ENCODE data around the gene SOX12. TPM values are rescaled to one million over a fixed set of nuclear protein-coding genes. Genes with fewer than 3 reads are reported as not detected.
A peak's percentile ranks its signal among the peaks of the same experiment; 100 is the strongest.
"Not testable (repeated sequence)": the region's sequence is repeated elsewhere in the genome, so short reads cannot be mapped to it uniquely, and the experiment has no call there.

The SOX12 gene
- total RNA-seq, 2 donors from 2014 or later: 5.3 TPM

- no peak overlapping the region for H3K4me3 ChIP-seq
These were observed 23.9 kb downstream of the SOX12 start for GRCh38 chr20:348972-349841.

GRCh38 chr20:353166-353565, 27.8 kb downstream of the SOX12 start:
- TF ChIP-seq CTCF (IDR thresholded peaks at IDR 0.05): no peak
- no peaks in the 10 kb centered on the region for H3K36me3 ChIP-seq
- peaks cover 0 to 13% of the 10 kb centered on the region in 2 donors for H3K4me1 ChIP-seq
- no peak overlapping the region for H3K4me3 ChIP-seq
- H3K9me3 ChIP-seq: no peaks in the 10 kb centered on the region
- no peak for DNase-seq (ENCODE audit: low spot score)
- H3K27me3 ChIP-seq: no peaks in the 10 kb centered on the region
- no peak overlapping the region for H3K27ac ChIP-seq

More at GRCh38 chr20:348972-349841, 23.9 kb downstream of the SOX12 start:
- no peaks in the 10 kb centered on the region for H3K27me3 ChIP-seq
- TF ChIP-seq CTCF (IDR thresholded peaks at IDR 0.05): no peak
- no peaks in the 10 kb centered on the region for H3K9me3 ChIP-seq
- DNase-seq (ENCODE audit: low spot score): no peak
- no peaks in the 10 kb centered on the region for H3K36me3 ChIP-seq
- peaks cover 0 to 19% of the 10 kb centered on the region in 2 donors for H3K4me1 ChIP-seq
- H3K27ac ChIP-seq: peak overlapping the region in 1 of 2 donors; percentile 94

- Histone ChIP-seq H3K27ac (no peak overlapping the region), H3K9me3 (no peaks in the 10 kb centered on the region), H3K36me3 (no peaks in the 10 kb centered on the region), H3K4me3 (no peak overlapping the region), H3K27me3 (no peaks in the 10 kb centered on the region), H3K4me1 (peaks cover 0 to 5% of the 10 kb centered on the region in 2 donors)
- TF ChIP-seq CTCF (IDR thresholded peaks at IDR 0.05): peak; percentile 93 to 95
- DNase-seq (ENCODE audit: low spot score): peak; percentile 64
These were observed 29.1 kb downstream of the SOX12 start for GRCh38 chr20:354298-354977.

GRCh38 chr20:356154-356553, 30.8 kb downstream of the SOX12 start:
- H3K36me3 ChIP-seq; H3K27me3 ChIP-seq; DNase-seq (ENCODE audit: low spot score); H3K4me1 ChIP-seq; H3K4me3 ChIP-seq; H3K9me3 ChIP-seq; H3K27ac ChIP-seq: not testable (repeated sequence)

- DNase-seq (ENCODE audit: low spot score): no peak
- no peak overlapping the region for H3K27ac ChIP-seq
- peaks cover 0 to 5% of the 10 kb centered on the region in 2 donors for H3K4me1 ChIP-seq
- TF ChIP-seq CTCF (IDR thresholded peaks at IDR 0.05): no peak
- no peak overlapping the region for H3K4me3 ChIP-seq
- H3K36me3 ChIP-seq: no peaks in the 10 kb centered on the region
- H3K27me3 ChIP-seq: no peaks in the 10 kb centered on the region
- no peaks in the 10 kb centered on the region for H3K9me3 ChIP-seq
These were observed 31.4 kb downstream of the SOX12 start for GRCh38 chr20:356745-357144.

GRCh38 chr20:358891-359555, 33.7 kb downstream of the SOX12 start:
- no peak for DNase-seq (ENCODE audit: low spot score)
- Histone ChIP-seq H3K36me3 (no peaks in the 10 kb centered on the region), H3K27ac (no peak overlapping the region), H3K27me3 (no peaks in the 10 kb centered on the region), H3K9me3 (no peaks in the 10 kb centered on the region), H3K4me1 (peaks cover 0 to 11% of the 10 kb centered on the region in 2 donors), H3K4me3 (no peak overlapping the region)
- TF ChIP-seq CTCF (IDR thresholded peaks at IDR 0.05): no peak

Measured in right atrium auricular region (tissue), 2 donors.